HepG2 (cell line): ENCODE results near the gene S100A11. TPM values are rescaled to one million over a fixed set of nuclear protein-coding genes. Genes with fewer than 3 reads are reported as not detected.

Experiments used
- KDM2A ChIP-seq: sonication (generic); formaldehyde crosslinking; IDR thresholded peaks from 2 replicates; pipeline ENCODE4 v1.4.0; 2020; ENCODE audit warnings: low read depth, missing genetic modification reagents, borderline replicate concordance
- MTA3 ChIP-seq: sonication (generic); formaldehyde crosslinking; IDR thresholded peaks from 2 replicates; pipeline ENCODE4 v1.4.0; 2020; ENCODE audit warnings: missing genetic modification reagents
- MTF2 ChIP-seq: sonication (generic); formaldehyde crosslinking; IDR thresholded peaks from 2 replicates; pipeline ENCODE4 v1.5.0; 2020; ENCODE audit warnings: missing genetic modification reagents, borderline replicate concordance
- MXD1 ChIP-seq: sonication (generic); formaldehyde crosslinking; IDR thresholded peaks from 2 replicates; pipeline ENCODE4 v1.4.0; 2020; ENCODE audit warnings: mild to moderate bottlenecking, missing genetic modification reagents
- TBL1XR1 ChIP-seq: fragments of 150-350 bp; IDR thresholded peaks from 2 replicates; pipeline ENCODE4 v1.6.1; 2014; ENCODE audit warnings: borderline replicate concordance, low read length; ENCODE audit not compliant: partially characterized antibody
- TCF7 ChIP-seq: sonication (generic); IDR thresholded peaks from 2 replicates; pipeline ENCODE4 v1.6.1; 2016; ENCODE audit warnings: antibody characterized with exemption, low read depth
- ZMYM2 ChIP-seq: sonication (generic); formaldehyde crosslinking; IDR thresholded peaks from 2 replicates; pipeline ENCODE4 v1.8.0; 2022; ENCODE audit warnings: mild to moderate bottlenecking, missing genetic modification reagents
- ZMYM3 ChIP-seq: sonication (generic); formaldehyde crosslinking; IDR thresholded peaks from 2 replicates; pipeline ENCODE4 v1.5.1; 2020; ENCODE audit warnings: mild to moderate bottlenecking, missing genetic modification reagents
- ZNF136 ChIP-seq: sonication (generic); formaldehyde crosslinking; IDR thresholded peaks from 2 replicates; pipeline ENCODE4 v1.8.1; 2022; ENCODE audit warnings: low read depth, mild to moderate bottlenecking, moderate library complexity, missing genetic modification reagents
- ZNF260 ChIP-seq: sonication (generic); formaldehyde crosslinking; IDR thresholded peaks from 2 replicates; pipeline ENCODE4 v1.4.0; 2020; ENCODE audit warnings: missing genetic modification reagents, low read depth, mild to moderate bottlenecking, borderline replicate concordance
- ZSCAN29 ChIP-seq: sonication (generic); formaldehyde crosslinking; conservative IDR thresholded peaks from 2 replicates; pipeline ENCODE4 v1.4.0; 2020; ENCODE audit warnings: mild to moderate bottlenecking, missing genetic modification reagents
- polyA plus RNA-seq, 8 experiments: library from polyadenylated mRNA; depleted of rRNA in 3 of 8; stranded (reverse) in 7 of 8; unstranded in 1 of 8; fragments of >200 nt; fragmentation: Illumina TruSeq in 4 of 8; extraction: Trizol in 4 of 8; gene quantifications; 2 replicates each; pipeline versions ENCODE4 v1.2.1 to v1.2.3, GENCODE V29; 2011 to 2016; ENCODE audit warnings: low read depth in 4 of 8, missing spikeins in 1 of 8, mixed read lengths in 1 of 8; ENCODE audit not compliant: insufficient read depth in 1 of 8
- total RNA-seq, 5 experiments: library from RNA; depleted of rRNA; stranded (reverse); fragments of >200 nt; fragmentation: Illumina TruSeq; extraction: Trizol; gene quantifications; 2 replicates each; pipeline ENCODE4 v1.2.3, GENCODE V29; 2016; ENCODE audit warnings: low read depth in 1 of 5
- TF ChIP-seq, protein P1 (sequence below): sonication (generic); formaldehyde crosslinking; IDR thresholded peaks from 2 replicates; pipeline ENCODE4 v1.4.0; 2020; ENCODE audit warnings: missing genetic modification reagents
- TF ChIP-seq, protein P2 (sequence below): sonication (generic); formaldehyde crosslinking; IDR thresholded peaks from 2 replicates; pipeline ENCODE4 v1.4.0; 2020; ENCODE audit warnings: mild to moderate bottlenecking, missing genetic modification reagents

S100A11 gene
- total and polyA plus RNA-seq, 2 of the 13 experiments (the other 11 are each of a cell fraction or from before 2014, with no cell fraction given): 6.6 to 34.4 TPM

DNA sequence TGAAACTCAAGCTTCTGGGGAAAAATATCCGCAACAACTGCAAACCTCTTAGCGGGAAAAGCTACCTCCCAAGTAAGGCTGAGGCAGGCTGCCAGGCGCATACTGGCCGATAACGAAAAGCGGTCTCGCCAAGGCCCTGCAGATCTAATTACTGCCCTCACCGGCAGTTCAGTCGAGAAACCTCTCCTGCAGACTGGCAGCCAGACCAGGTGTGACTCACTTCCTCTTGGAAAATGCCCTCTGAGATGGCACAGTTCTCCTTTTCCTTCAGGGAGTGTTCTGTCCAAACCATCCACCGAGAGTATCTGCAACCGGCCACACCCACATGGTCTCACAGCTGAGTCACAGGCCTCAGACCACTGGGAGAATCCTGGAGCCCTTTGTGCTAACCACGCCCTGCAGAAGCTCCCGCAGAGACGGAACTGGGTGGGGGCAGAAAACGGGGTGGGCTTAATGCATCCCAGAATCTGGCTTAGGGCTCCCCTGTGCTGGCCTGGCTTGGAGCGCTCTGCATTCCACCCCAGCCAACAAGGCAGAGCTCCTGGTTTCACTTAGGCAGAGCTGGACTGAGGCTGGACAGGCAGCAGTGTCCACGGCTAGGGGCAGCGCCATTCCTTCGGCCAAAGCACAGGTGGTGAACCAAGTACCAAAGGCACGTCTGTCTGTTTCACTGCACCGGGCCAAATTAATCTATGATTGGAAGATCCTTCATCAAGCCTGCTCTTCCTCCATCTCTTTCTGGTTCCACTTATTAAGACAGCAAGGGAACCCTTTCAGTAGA lies 44.3 kb downstream of the S100A11 start (continued):
- TF ChIP-seq, protein P1, sequence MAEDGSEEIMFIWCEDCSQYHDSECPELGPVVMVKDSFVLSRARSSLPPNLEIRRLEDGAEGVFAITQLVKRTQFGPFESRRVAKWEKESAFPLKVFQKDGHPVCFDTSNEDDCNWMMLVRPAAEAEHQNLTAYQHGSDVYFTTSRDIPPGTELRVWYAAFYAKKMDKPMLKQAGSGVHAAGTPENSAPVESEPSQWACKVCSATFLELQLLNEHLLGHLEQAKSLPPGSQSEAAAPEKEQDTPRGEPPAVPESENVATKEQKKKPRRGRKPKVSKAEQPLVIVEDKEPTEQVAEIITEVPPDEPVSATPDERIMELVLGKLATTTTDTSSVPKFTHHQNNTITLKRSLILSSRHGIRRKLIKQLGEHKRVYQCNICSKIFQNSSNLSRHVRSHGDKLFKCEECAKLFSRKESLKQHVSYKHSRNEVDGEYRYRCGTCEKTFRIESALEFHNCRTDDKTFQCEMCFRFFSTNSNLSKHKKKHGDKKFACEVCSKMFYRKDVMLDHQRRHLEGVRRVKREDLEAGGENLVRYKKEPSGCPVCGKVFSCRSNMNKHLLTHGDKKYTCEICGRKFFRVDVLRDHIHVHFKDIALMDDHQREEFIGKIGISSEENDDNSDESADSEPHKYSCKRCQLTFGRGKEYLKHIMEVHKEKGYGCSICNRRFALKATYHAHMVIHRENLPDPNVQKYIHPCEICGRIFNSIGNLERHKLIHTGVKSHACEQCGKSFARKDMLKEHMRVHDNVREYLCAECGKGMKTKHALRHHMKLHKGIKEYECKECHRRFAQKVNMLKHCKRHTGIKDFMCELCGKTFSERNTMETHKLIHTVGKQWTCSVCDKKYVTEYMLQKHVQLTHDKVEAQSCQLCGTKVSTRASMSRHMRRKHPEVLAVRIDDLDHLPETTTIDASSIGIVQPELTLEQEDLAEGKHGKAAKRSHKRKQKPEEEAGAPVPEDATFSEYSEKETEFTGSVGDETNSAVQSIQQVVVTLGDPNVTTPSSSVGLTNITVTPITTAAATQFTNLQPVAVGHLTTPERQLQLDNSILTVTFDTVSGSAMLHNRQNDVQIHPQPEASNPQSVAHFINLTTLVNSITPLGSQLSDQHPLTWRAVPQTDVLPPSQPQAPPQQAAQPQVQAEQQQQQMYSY (CRISPR knock-in tag): no peak
- TF ChIP-seq MXD1 (CRISPR knock-in tag) (no peak), KDM2A (CRISPR knock-in tag) (peak; percentile 11; the same call in 1 of the 2 replicates), ZMYM3 (CRISPR knock-in tag) (no peak), ZSCAN29 (CRISPR knock-in tag) (no peak), TCF7 (no peak), ZNF260 (CRISPR knock-in tag) (no peak), MTF2 (CRISPR knock-in tag) (no peak), TBL1XR1 (no peak), ZNF136 (CRISPR knock-in tag) (no peak), MTA3 (no peak), ZMYM2 (CRISPR knock-in tag) (no peak)
- TF ChIP-seq, protein P2, sequence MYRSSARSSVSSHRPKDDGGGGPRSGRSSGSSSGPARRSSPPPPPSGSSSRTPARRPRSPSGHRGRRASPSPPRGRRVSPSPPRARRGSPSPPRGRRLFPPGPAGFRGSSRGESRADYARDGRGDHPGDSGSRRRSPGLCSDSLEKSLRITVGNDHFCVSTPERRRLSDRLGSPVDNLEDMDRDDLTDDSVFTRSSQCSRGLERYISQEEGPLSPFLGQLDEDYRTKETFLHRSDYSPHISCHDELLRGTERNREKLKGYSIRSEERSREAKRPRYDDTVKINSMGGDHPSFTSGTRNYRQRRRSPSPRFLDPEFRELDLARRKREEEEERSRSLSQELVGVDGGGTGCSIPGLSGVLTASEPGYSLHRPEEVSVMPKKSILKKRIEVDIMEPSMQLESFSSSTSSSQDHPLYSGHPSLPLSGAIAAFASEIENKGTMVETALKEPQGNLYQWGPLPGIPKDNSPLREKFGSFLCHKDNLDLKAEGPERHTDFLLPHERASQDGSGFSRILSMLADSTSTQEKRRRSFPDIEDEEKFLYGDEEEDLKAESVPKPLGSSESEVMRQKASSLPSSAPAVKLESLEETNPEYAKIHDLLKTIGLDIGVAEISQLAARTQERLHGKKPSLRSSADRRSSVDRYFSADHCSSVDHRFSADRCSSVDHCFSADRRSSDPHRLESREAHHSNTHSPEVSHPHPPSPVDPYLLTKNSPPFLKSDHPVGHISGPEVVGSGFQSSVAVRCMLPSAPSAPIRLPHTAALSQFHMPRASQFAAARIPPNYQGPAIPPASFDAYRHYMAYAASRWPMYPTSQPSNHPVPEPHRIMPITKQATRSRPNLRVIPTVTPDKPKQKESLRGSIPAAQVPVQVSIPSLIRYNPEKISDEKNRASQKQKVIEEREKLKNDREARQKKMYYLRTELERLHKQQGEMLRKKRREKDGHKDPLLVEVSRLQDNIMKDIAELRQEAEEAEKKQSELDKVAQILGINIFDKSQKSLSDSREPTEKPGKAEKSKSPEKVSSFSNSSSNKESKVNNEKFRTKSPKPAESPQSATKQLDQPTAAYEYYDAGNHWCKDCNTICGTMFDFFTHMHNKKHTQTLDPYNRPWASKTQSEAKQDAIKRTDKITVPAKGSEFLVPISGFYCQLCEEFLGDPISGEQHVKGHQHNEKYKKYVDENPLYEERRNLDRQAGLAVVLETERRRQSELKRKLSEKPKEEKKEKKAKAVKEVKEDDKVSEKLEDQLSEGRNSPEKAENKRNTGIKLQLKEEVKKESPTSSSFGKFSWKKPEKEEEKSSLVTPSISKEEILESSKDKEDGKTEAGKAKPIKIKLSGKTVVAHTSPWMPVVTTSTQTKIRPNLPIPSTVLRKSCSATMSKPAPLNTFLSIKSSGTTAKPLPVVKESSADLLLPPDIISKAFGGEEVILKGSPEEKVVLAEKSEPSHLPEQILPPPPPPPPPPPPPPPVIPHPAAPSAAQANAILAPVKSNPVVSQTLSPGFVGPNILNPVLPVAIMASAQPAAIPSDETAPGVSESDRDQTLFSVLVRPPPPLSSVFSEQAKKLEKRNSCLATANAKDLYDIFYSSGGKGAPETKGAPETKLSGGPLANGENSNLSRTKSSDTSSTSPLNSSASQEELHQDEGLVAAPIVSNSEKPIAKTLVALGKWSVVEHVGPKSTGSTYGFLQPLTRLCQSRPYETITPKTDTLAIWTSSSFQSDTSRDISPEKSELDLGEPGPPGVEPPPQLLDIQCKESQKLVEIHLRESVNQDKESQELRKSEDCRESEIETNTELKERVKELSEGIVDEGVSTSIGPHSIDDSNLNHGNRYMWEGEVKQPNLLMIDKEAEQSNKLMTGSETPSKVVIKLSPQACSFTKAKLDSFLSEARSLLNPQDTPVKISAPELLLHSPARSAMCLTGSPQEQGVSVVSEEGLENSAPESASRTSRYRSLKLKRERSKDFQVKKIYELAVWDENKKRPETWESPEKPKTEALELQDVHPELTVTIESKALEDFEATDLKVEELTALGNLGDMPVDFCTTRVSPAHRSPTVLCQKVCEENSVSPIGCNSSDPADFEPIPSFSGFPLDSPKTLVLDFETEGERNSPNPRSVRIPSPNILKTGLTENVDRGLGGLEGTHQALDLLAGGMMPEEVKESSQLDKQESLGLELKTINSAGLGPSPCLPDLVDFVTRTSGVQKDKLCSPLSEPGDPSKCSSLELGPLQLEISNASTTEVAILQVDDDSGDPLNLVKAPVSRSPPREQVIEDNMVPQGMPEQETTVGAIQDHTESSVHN (CRISPR knock-in tag): no peak
